Measurements from ENCODE around the gene SAT1. TPM values are rescaled to one million over a fixed set of nuclear protein-coding genes. Genes with fewer than 3 reads are reported as not detected.

SAT1 gene
- total RNA-seq, 1 experiment from 2014 or later = 55.2 TPM

GRCh38 chrX:23811108-23811651 is 28.2 kb downstream of the SAT1 start:
- Histone ChIP-seq H3K27ac (ENCODE audit: insufficient read length, low read depth, low read length) (no peak overlapping the region), H2BK5ac (ENCODE audit: insufficient read length, low read length) (no peak overlapping the region), H3K27me3 (ENCODE audit: insufficient read depth, low read length) (no peaks in the 10 kb centered on the region), H3K23ac (ENCODE audit: insufficient read length, low read depth, low read length) (no peak overlapping the region), H3K23me2 (ENCODE audit: insufficient read length, low read depth, low read length, poor library complexity, severe bottlenecking) (no peaks in the 10 kb centered on the region), H3K14ac (ENCODE audit: insufficient read depth, low read length) (no peak overlapping the region), H4K91ac (ENCODE audit: insufficient read length, low read depth, low read length) (no peak overlapping the region), H3K18ac (ENCODE audit: insufficient read length, low read depth, low read length) (no peak overlapping the region), H3K9ac (ENCODE audit: extremely low read depth, insufficient read length, low read length) (no peak overlapping the region), H3K4me1 (ENCODE audit: insufficient read depth, low read length) (no peaks in the 10 kb centered on the region), H3T11ph (ENCODE audit: low read length) (no peak overlapping the region), H3K56ac (ENCODE audit: insufficient read length, low read depth, low read length) (no peak overlapping the region), H2BK120ac (ENCODE audit: low read depth, low read length, poor library complexity, severe bottlenecking) (no peak overlapping the region), H3K4ac (ENCODE audit: low read depth, low read length) (no peak overlapping the region), H3K4me2 (ENCODE audit: insufficient read depth, insufficient read length, low read length) (no peak overlapping the region), H2BK15ac (ENCODE audit: low read depth, low read length) (no peak overlapping the region), H3K79me1 (ENCODE audit: insufficient read depth, low read depth, low read length, poor library complexity, severe bottlenecking) (no peaks in the 10 kb centered on the region), H2BK12ac (ENCODE audit: insufficient read length, low read depth, low read length) (no peak overlapping the region), H3K9me3 (ENCODE audit: control insufficient read depth, low read depth, low read length) (no peaks in the 10 kb centered on the region), H4K5ac (ENCODE audit: insufficient read length, low read depth, low read length) (no peak overlapping the region), H4K8ac (replicated peaks; ENCODE audit: insufficient read length, low read depth, low read length) (no peak overlapping the region), H3K79me2 (ENCODE audit: insufficient read depth, low read length) (no peaks in the 10 kb centered on the region), H2BK20ac (ENCODE audit: low read depth, low read length, poor library complexity, severe bottlenecking) (no peak overlapping the region), H2AFZ (ENCODE audit: low read length) (no peak overlapping the region), H4K20me1 (ENCODE audit: control insufficient read depth, insufficient read depth, insufficient read length) (no peaks in the 10 kb centered on the region), H2AK5ac (ENCODE audit: insufficient read length, low read length) (no peak overlapping the region)
- no CpG with 5 or more reads among the region's 10 CpGs for WGBS (ENCODE audit: extremely low coverage, insufficient read length, low lambda C conversion rate)
- Mint-ChIP-seq H3K36me3 (ENCODE audit: insufficient read depth in 1 of 3, low read depth in 3 of 3) (no peaks in the 10 kb centered on the region), H3K4me1 (peaks cover 11 to 21% of the 10 kb centered on the region in 2 experiments), H3K9me3 (no peaks in the 10 kb centered on the region; a peak in 1 of 5 replicates), H3K4me3 (no peak overlapping the region), H3K27me3 (ENCODE audit: low read depth) (no peaks in the 10 kb centered on the region), H3K27ac (no peak overlapping the region; a peak in 1 of 7 replicates)
- no peak for DNase-seq
- TF ChIP-seq CTCF (conservative IDR thresholded peaks at IDR 0.05) = no peak

All from H9 (cell line).